Stomach (tissue), 4 donors: ENCODE results near the gene RPRD1A.

Source experiments
- EP300 ChIP-seq: sonication (generic); formaldehyde crosslinking; IDR thresholded peaks from one replicate; pipeline ENCODE4 v1.6.1; 2017; ENCODE audit warnings: antibody characterized with exemption
- POLR2A ChIP-seq, 4 donors: fragments of 450-650 bp; IDR thresholded peaks; one replicate each; pipeline ENCODE4 v1.6.1; 2016; ENCODE audit warnings: antibody characterized with exemption in 4 of 4, control low read depth in 2 of 4, mild to moderate bottlenecking in 1 of 4, moderate library complexity in 1 of 4
- POLR2AphosphoS5 ChIP-seq, 3 donors: sonication (generic); formaldehyde crosslinking; IDR thresholded peaks; one replicate each; pipeline ENCODE4 v1.6.1; 2016; ENCODE audit warnings: antibody characterized with exemption in 3 of 3
- TF ChIP-seq, protein P1 (sequence below), 7 experiments: fragments of 450-650 bp in 4 of 7; fragments of 200-600 bp in 3 of 7; sonication (generic) in 3 of 7; IDR thresholded peaks; one replicate each; pipeline ENCODE4 v1.5.1; 2016 to 2019; ENCODE audit warnings: antibody characterized with exemption in 7 of 7, control low read depth in 2 of 7, mild to moderate bottlenecking in 1 of 7

DNA sequence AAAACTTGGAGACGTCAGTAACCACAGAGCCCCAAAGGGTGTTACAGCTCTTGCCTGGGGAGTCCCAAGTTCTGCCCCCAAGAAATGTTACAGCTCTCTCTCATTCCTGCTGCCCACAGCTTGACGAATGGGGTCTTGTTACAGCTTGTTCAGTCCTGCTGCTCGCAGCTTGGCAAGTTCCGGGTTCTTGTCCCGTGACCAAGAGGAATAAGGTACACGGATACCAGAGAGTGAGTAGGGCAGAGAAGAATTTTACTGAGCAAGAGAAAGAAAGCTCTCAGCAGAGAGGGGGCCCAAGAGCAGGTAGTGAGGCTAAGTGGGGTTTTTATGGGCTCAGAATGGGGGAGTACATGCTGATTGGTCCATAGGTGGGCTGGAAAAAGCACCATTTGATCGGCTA is 34.6 kb upstream of the RPRD1A start:
- TF ChIP-seq POLR2AphosphoS5 (IDR thresholded peaks at IDR 0.05) (no peak), POLR2A (IDR thresholded peaks at IDR 0.05) (no peak), EP300 (no peak)
- TF ChIP-seq, protein P1, sequence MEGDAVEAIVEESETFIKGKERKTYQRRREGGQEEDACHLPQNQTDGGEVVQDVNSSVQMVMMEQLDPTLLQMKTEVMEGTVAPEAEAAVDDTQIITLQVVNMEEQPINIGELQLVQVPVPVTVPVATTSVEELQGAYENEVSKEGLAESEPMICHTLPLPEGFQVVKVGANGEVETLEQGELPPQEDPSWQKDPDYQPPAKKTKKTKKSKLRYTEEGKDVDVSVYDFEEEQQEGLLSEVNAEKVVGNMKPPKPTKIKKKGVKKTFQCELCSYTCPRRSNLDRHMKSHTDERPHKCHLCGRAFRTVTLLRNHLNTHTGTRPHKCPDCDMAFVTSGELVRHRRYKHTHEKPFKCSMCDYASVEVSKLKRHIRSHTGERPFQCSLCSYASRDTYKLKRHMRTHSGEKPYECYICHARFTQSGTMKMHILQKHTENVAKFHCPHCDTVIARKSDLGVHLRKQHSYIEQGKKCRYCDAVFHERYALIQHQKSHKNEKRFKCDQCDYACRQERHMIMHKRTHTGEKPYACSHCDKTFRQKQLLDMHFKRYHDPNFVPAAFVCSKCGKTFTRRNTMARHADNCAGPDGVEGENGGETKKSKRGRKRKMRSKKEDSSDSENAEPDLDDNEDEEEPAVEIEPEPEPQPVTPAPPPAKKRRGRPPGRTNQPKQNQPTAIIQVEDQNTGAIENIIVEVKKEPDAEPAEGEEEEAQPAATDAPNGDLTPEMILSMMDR (IDR thresholded peaks at IDR 0.05), result no peak
